Stimulated activated CD4-positive, alpha-beta T cell treated with anti-CD3 and anti-CD28 coated beads, Interleukin-1b, Interleukin-23, amount 100 ng/mL, for 1 hour (primary cell): ENCODE measurements around the gene ZFAND3.
A peak's percentile ranks its signal among the peaks of the same experiment; 100 is the strongest.

Experiments used
- DNase-seq, 2 donors: peaks; one replicate each; pipeline ENCODE4 v3.0.0-alpha.2; 2020; ENCODE audit warnings: low read depth in 2 of 2

The ZFAND3 gene

GRCh38 chr6:37798436-37799262 lies 20.9 kb upstream of the ZFAND3 start:
- DNase-seq = no peak

GRCh38 chr6:37799263-37799644 lies 20.3 kb upstream of the ZFAND3 start:
- DNase-seq = no peak

- DNase-seq = no peak
Observed at GRCh38 chr6:37800703-37801604, 18.6 kb upstream of the ZFAND3 start.

- DNase-seq = no peak
Observed at GRCh38 chr6:37801605-37801940, 18.0 kb upstream of the ZFAND3 start.

GRCh38 chr6:37802810-37803209 lies 16.7 kb upstream of the ZFAND3 start:
- DNase-seq = no peak

GRCh38 chr6:37804586-37804985 lies 14.9 kb upstream of the ZFAND3 start:
- no peak for DNase-seq

GRCh38 chr6:37806213-37806612 lies 13.3 kb upstream of the ZFAND3 start:
- DNase-seq = no peak

- no peak for DNase-seq
Observed at GRCh38 chr6:37807656-37808055, 11.9 kb upstream of the ZFAND3 start.

GRCh38 chr6:37809197-37809543 lies 10.4 kb upstream of the ZFAND3 start:
- no peak for DNase-seq

- DNase-seq = no peak
Observed at GRCh38 chr6:37812841-37813240, 6.7 kb upstream of the ZFAND3 start.

- no peak for DNase-seq
Observed at GRCh38 chr6:37814374-37814773, 5.2 kb upstream of the ZFAND3 start.

- DNase-seq = no peak
Observed at GRCh38 chr6:37816599-37817375, 2.7 kb upstream of the ZFAND3 start.

- peak; percentile 83 to 93 for DNase-seq
Observed at GRCh38 chr6:37818536-37819176, 871 bp upstream of the ZFAND3 start.

- peak; percentile 7 to 12 for DNase-seq
Observed at GRCh38 chr6:37819802-37820717, 533 bp downstream of the ZFAND3 start.

GRCh38 chr6:37820718-37821079 lies 1.2 kb downstream of the ZFAND3 start:
- DNase-seq = no peak

GRCh38 chr6:37821446-37821845 lies 1.9 kb downstream of the ZFAND3 start:
- DNase-seq = no peak

- DNase-seq = no peak
Observed at GRCh38 chr6:37822851-37823682, 3.5 kb downstream of the ZFAND3 start.

GRCh38 chr6:37824170-37824569 lies 4.6 kb downstream of the ZFAND3 start:
- DNase-seq = no peak

GRCh38 chr6:37826188-37826587 lies 6.7 kb downstream of the ZFAND3 start:
- DNase-seq = no peak

GRCh38 chr6:37826993-37827392 lies 7.5 kb downstream of the ZFAND3 start:
- no peak for DNase-seq
